Stimulated activated CD4-positive, alpha-beta T cell treated with anti-CD3 and anti-CD28 coated beads, Interleukin-4, amount 100 ng/mL, for 4 hours (primary cell): ENCODE results near the gene ZKSCAN2.

Experiments used
- DNase-seq, 2 experiments: peaks; one replicate each; pipeline ENCODE4 v3.0.0-alpha.2; 2020

The ZKSCAN2 gene

GRCh38 chr16:25257470-25257955 is at the start of gene ZKSCAN2:
Gene ZKSCAN2 (minus strand): TSS chr16:25257845. CDS start chr16:25257127, 718 bp downstream.
- DNase-seq = peak; percentile 77 to 83

DNA sequence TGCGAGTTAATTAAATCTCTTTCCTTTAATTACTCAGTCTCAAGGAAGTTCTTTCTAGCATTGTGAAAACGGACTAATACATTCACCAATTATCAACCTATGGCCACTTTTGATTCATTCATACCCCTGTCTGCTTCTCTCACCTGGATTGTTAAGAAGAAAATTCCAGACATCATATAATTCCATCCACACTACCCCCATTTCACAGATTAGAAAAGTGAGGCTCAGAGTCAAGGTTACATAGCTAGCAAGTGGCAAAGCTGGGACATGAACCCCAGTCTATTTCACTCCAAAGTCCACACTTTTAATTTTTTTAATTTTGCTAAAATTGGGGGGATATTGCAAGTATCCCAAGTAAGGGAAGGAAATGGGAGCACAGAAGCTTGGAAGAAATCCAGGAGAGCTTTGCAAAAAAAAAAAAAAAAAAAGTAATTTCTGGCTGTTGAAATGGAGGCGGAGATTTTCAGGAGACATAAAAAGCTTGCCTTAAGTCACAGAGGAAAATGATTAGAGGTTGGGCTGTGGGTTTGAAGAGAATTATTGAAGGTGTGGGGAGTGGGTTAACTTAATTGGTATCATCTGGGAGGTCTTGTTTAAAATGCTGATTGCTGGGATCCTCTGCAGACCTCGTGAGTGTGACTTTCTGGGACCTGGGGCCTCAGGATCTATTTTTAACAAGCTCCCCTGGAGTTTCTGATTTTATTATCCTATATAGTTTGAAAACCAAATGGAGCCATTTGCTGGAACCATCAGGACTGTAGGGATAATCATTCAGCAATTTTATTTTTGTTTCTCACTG is 42.3 kb upstream of the ZKSCAN2 start:
- no peak for DNase-seq

GRCh38 chr16:25298165-25298872 is 40.7 kb upstream of the ZKSCAN2 start:
- DNase-seq = no peak

DNA sequence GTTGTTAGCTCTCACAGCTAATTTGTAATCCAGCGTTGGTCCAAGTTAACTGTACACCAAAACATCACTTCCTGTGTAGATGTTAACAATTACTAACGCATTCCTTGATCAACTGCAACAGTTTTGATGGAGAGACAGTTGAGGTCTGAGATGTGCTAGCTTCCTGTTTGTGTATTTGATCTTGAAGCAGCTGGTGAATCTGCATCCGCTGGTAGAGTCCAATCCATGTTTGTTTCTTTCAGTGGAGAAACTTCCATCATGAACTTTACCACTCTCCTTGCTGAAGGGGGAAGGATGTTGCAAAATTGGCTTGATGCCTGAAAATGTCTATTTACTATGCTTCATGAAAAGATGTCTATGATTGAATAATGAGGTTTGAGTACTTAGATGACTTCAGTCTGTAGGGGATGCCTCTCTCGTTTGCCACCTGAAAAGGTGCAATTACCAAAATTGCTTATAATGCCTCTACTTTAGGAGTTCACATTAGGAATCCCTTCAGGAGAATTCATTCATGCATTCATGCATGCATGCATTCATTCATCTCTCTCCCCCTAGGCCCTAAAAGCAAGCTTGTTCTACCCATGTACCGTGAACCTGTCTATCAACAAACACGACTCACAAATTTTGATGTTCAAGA is 39.6 kb upstream of the ZKSCAN2 start:
- no peak for DNase-seq

DNA sequence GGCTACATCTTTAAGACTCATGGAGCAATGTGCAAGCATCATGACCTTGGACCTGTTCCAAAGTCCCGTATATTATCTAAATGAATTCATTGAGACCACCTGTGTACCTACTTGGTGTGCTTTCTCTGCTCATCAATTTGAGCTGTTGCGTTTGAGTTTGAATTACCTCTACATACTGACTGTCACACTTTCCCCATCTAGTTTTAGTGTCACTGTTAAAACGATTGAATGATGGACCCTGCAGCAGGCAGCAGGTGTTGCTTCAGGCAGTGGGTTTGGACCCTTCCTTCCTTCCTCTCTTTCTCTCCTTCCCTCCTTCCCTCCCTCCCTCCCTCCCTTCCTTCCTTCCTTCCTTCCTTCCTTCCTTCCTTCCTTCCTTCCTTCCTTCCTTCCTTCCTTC is 33.9 kb upstream of the ZKSCAN2 start:
- DNase-seq = no peak

GRCh38 chr16:25289466-25289865 is 31.8 kb upstream of the ZKSCAN2 start:
- DNase-seq = no peak

DNA sequence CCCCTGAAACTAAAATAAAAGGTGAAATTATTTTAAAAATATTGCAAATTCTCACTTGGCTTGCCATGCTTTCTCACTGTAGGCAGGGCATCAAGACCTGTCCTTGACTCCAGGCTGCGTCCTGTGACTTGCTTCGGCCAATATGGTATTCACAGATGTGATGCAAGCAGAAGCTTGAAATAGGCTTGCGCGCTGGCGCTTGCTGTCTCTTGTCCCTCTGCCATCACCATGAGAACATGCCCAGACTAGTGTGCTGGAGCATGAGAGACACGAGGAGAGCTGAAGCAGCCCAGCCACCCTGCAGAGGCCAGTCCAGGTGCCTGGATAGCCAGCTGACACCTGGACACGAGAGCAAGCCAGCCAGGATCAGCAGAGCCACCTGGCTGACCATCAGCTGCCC is 21.8 kb upstream of the ZKSCAN2 start:
- no peak for DNase-seq

DNA sequence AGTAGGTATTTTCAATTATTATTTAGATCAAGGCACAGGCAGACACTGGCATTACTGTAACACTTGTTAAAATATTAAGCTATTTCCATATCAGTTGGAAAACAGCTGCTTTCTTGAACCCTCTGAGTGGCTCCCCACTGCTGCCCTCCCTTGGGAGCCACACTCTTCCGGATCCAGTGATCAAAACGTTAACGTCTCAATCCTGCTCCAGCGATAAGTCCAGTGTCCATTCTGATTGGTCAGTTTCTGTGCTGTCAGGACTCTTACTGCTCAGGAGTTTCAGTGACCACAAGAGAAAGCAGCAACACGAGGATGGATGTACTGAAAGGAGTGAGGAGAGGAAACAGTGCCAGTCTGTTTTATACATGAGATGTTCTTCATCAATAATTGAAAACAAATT is 13.8 kb upstream of the ZKSCAN2 start:
- no peak for DNase-seq

- no peak for DNase-seq
Observed at GRCh38 chr16:25270577-25270976, 12.9 kb upstream of the ZKSCAN2 start.

DNA sequence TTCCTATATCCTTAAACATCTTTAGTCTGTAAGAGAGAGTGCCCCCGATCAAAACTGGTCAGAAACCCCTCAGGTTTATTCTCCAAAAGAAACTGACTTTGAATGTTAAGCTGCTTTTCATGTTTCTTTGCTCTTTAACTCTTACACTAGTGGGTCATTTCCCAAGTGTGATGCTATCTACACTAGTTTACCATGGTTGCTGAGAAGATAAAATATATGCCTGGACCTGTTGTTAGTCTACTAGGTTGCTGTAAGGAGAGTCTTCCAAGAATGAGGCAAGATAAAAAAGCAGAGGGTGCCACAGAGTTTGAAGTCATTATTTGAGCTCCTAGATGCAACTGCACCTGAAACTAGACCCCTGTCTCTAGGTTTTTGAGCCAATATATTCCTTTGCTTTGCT is 12.2 kb upstream of the ZKSCAN2 start:
- no peak for DNase-seq

DNA sequence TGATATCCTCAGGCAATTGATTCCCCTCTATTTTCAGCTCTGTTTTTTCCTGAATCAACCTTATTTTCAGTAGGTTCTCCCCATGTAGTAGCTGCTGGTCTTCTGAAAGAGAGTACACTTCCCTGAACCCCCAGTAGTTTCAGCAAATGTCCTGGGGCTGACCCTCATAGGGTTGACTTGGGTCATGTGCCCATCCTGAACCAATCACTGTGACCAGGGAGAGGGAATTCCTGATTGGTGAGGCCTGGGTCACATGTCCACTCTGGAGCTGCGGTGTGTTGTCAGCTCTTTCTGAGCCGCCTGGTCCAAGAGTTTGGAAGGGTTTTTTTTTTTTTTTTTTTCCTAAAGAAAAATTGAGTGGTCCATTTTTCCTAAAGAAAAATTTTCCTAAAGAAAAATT is 8.3 kb upstream of the ZKSCAN2 start:
- DNase-seq = no peak

GRCh38 chr16:25264597-25264996 is 7.0 kb upstream of the ZKSCAN2 start:
- no peak for DNase-seq

DNA sequence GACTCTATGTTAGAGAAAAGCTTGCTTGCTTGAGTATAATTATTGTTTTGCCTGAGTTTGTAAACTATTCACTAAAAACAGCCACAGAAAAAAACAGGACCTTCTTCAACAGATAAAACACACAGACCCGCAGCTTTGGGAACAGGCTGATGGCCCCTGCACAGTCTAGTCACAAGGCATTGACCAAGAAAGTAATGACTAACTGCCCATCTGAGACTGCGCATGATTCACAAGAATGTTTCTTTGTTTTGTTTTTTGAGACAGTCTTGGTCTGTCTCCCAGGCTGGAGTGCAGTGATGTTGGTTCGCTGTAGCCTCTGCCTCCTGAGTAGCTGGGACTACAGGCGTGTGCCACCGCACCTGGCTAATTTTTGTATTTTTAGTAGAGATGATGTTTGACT is 2.8 kb upstream of the ZKSCAN2 start:
- DNase-seq = no peak

DNA sequence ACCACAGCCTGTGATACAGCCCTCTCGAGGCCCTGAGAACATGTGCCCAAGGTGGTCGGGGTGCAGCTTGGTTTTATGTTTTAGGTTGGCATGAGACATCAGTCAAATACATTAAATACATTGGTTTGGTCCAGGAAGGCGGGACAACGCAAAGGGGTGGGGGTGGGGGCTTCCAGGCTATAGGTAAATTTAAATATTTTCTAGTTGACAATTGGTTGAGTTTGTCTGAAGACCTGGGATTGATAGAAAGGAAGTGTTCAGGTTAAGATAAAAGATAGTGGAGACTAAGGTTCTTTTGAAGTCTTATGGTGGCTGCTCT is 1.2 kb upstream of the ZKSCAN2 start:
- DNase-seq = peak in 1 of 2 experiments; percentile 5

DNA sequence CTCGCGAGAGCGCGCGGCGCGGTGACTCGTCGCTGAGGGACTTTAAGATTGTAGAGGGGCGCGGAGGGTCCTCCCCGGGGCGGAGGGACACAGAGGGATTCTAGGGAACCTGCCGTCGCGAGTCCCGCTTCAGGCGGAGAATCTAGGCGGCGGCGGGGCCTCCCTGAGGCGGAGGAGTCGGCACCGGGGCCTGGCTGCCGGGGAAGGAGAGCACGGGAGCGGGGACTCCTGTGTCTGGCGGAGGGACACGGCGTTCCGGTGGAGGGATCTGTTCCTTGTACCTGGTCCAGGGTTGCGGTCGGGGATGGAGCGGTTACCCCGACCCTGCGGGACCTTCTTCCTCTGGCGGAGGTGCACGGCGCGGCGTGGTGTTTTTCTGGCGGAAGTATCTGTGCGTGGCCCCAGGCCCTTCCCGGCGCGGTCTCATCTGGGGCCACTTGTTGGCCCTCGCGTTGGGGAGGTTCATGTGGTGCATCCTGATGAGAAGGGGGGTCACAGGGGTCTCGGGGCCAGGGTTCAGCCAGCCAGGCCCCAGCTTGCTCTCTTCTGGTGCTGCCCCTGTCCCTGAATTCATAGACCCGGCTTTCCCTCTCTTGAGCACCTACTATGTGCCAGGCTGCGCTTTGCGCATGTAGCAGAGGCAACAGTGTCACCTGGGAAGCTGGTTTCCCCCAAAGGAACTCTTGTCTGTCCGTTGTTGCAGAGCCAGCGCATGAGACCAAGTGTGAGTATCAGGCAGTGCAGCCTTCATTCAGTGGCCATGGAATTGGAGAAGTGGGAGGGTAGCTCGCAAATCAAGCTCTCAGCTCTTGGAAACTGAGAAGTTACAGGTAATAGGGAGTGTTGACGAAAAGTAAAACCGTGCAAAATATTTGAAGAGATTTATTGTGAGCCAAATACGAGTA is 563 bp upstream of the ZKSCAN2 start:
- peak; percentile 73 to 74 for DNase-seq

GRCh38 chr16:25256695-25257469 is 763 bp downstream of the ZKSCAN2 start:
- DNase-seq = peak in 1 of 2 experiments; percentile 4

GRCh38 chr16:25253322-25253721 is 4.3 kb downstream of the ZKSCAN2 start:
- DNase-seq = no peak

DNA sequence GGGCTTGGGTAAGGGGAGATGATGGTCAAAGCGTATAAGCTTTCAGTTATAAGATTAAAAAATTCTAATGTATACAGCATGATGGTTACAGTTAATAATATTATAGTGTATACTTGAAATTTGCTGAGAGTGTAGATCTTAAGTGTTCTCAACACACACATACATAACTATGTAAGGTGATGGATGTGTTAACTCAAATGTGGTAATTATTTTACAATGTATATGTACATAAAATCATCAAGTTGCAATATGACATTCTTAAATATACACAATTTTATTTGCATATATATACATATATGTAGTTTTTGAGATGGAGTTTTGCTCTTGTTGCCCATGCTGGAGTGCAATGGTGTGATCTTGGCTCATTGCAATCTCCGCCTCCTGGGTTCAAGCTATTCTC is 7.2 kb downstream of the ZKSCAN2 start:
- no peak for DNase-seq

GRCh38 chr16:25235991-25236390 is 21.7 kb downstream of the ZKSCAN2 start:
- DNase-seq = no peak

GRCh38 chr16:25228372-25228771 is 29.3 kb downstream of the ZKSCAN2 start:
- no peak for DNase-seq

DNA sequence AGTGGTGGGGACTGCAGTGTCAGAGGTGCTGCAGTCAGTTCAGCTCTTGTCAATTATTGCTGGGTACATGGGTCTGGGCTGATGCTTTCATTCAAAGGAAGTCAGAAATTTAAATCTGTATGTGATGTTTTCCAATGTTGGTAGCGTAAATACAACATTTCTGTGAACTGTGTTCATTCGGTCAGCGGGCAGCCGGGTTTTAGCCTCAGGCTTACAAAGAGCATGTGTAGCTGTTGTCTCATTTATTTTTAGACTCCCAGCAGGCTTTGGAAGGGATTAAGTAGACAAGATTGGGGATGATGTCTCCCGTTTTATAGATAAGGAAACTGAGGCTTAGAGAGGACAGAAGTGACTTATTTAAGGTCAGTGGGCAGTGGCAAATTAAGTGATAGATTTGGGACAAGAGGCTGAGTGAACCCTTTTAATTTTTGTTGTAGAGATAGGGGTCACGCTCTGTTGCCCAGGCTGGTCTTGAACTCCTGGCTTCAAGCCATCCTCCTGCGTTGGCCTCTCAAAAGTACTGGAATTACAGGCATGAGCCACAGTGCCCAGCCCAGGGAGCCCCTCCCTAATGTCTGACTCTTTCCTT is 32.8 kb downstream of the ZKSCAN2 start:
- no peak for DNase-seq

- no peak for DNase-seq
Observed at GRCh38 chr16:25223964-25224363, 33.7 kb downstream of the ZKSCAN2 start.
